CD14-positive monocyte (primary cell): Measurements from ENCODE around the gene RIT2. TPM values are rescaled to one million over a fixed set of nuclear protein-coding genes. Genes with fewer than 3 reads are reported as not detected.

ENCODE experiments used
- DNase-seq, 3 donors: peaks; one replicate each; pipeline ENCODE4 v3.0.0-alpha.2; 2011 to 2022
- H2AFZ ChIP-seq: 2 replicates; pipeline ENCODE4 v1.6.0; 2012; ENCODE audit warnings: mild to moderate bottlenecking, low read depth, low read length, inconsistent platforms; ENCODE audit not compliant: insufficient read depth, poor library complexity, severe bottlenecking
- H3K27ac ChIP-seq, 2 donors: 1 replicate in 1 of 2; 2 replicates in 1 of 2; pipeline ENCODE4 v1.5.1; 2012 to 2013; ENCODE audit warnings: low read length in 2 of 2, control low read depth in 1 of 2, inconsistent platforms in 1 of 2, low read depth in 1 of 2, mild to moderate bottlenecking in 1 of 2
- H3K27me3 ChIP-seq, 2 donors: one replicate each; pipeline versions ENCODE4 v1.6.0 to v1.6.1; 2011 to 2013; ENCODE audit warnings: low read length in 2 of 2; ENCODE audit not compliant: control insufficient read depth in 2 of 2, insufficient read depth in 2 of 2
- H3K36me3 ChIP-seq, 2 donors: replicated peaks in 1 of 2; 1 replicate in 1 of 2; 2 replicates in 1 of 2; pipeline versions ENCODE4 v1.5.1 to v1.6.1; 2012 to 2013; ENCODE audit warnings: low read length in 2 of 2, control low read depth in 1 of 2, inconsistent platforms in 1 of 2, mild to moderate bottlenecking in 1 of 2; ENCODE audit not compliant: insufficient read depth in 2 of 2, control insufficient read depth in 1 of 2
- H3K4me1 ChIP-seq, 2 donors: 1 replicate in 1 of 2; 2 replicates in 1 of 2; pipeline versions ENCODE4 v1.5.1 to v1.6.1; 2012 to 2013; ENCODE audit warnings: low read length in 2 of 2, control low read depth in 1 of 2, inconsistent platforms in 1 of 2, mild to moderate bottlenecking in 1 of 2, moderate library complexity in 1 of 2; ENCODE audit not compliant: insufficient read depth in 2 of 2, control insufficient read depth in 1 of 2
- H3K4me2 ChIP-seq: replicated peaks from 2 replicates; pipeline ENCODE3; 2012; ENCODE audit warnings: low read length, moderate library complexity, mild to moderate bottlenecking; ENCODE audit not compliant: poor library complexity, severe bottlenecking; ENCODE audit errors: extremely low read depth
- H3K4me3 ChIP-seq, 3 experiments: fragments of 200-600 bp in 1 of 3; sonication (generic) in 1 of 3; replicated peaks in 1 of 3; 1 replicate in 2 of 3; 2 replicates in 1 of 3; pipeline ENCODE4 v1.5.1; 2011 to 2013; ENCODE audit warnings: low read length in 3 of 3, mild to moderate bottlenecking in 3 of 3, control low read depth in 2 of 3, low read depth in 2 of 3, inconsistent platforms in 1 of 3, moderate library complexity in 1 of 3
- H3K79me2 ChIP-seq: 2 replicates; pipeline ENCODE4 v1.6.0; 2012; ENCODE audit warnings: mild to moderate bottlenecking, control low read depth, inconsistent platforms, low read length, moderate library complexity; ENCODE audit not compliant: insufficient read depth
- H3K9ac ChIP-seq: 2 replicates; pipeline ENCODE4 v1.6.0; 2017; ENCODE audit warnings: low read length, mild to moderate bottlenecking; ENCODE audit not compliant: insufficient read depth, poor library complexity, severe bottlenecking
- H3K9me3 ChIP-seq, 2 donors: replicated peaks in 1 of 2; 1 replicate in 1 of 2; 2 replicates in 1 of 2; pipeline versions ENCODE4 v1.5.1 to v1.6.1; 2012 to 2013; ENCODE audit warnings: low read length in 2 of 2, control low read depth in 1 of 2; ENCODE audit not compliant: control insufficient read depth in 1 of 2, insufficient read depth in 1 of 2
- H4K20me1 ChIP-seq: 2 replicates; pipeline ENCODE4 v1.6.0; 2012; ENCODE audit warnings: mild to moderate bottlenecking, low read length, control low read depth, moderate library complexity; ENCODE audit not compliant: insufficient read depth
- H3K27ac Mint-ChIP-seq, 7 donors: one replicate each; pipeline ENCODE4 v1.8.0; 2020; ENCODE audit warnings: mild to moderate bottlenecking in 7 of 7, mixed read lengths in 7 of 7, moderate library complexity in 6 of 7, inconsistent platforms in 2 of 7
- H3K27me3 Mint-ChIP-seq, 3 donors: one replicate each; pipeline ENCODE4 v1.8.0; 2021 to 2022; ENCODE audit warnings: low read depth in 3 of 3, mild to moderate bottlenecking in 3 of 3, mixed read lengths in 3 of 3, moderate library complexity in 3 of 3, inconsistent platforms in 1 of 3
- H3K36me3 Mint-ChIP-seq, 2 donors: one replicate each; pipeline ENCODE4 v1.8.0; 2020; ENCODE audit warnings: mixed read lengths in 2 of 2, inconsistent platforms in 1 of 2, mild to moderate bottlenecking in 1 of 2
- H3K4me1 Mint-ChIP-seq: one replicate; pipeline ENCODE4 v1.8.0; 2020; ENCODE audit warnings: mild to moderate bottlenecking, mixed read lengths
- H3K4me3 Mint-ChIP-seq, 2 donors: one replicate each; pipeline ENCODE4 v1.8.0; 2020; ENCODE audit warnings: mild to moderate bottlenecking in 2 of 2, mixed read lengths in 2 of 2, moderate library complexity in 1 of 2
- H3K9me3 Mint-ChIP-seq, 7 donors: one replicate each; pipeline ENCODE4 v1.8.0; 2020 to 2022; ENCODE audit warnings: mixed read lengths in 7 of 7, mild to moderate bottlenecking in 6 of 7, moderate library complexity in 6 of 7, inconsistent platforms in 2 of 7
- CTCF ChIP-seq: fragments of 200-600 bp; IDR thresholded peaks from one replicate; pipeline ENCODE4 v1.8.0; 2022; ENCODE audit warnings: antibody characterized with exemption, mild to moderate bottlenecking
- WGBS: methylation state at CpG from one replicate; pipeline ENCODE4 v1.1.5; 2013; ENCODE audit warnings: missing lambda C conversion rate; ENCODE audit not compliant: insufficient coverage; 5-methylcytosine and 5-hydroxymethylcytosine counted together
- intact Hi-C, 2 donors: fragments of 100-400 bp; cut with micrococcal nuclease; formaldehyde crosslinking; loops; one replicate each; pipeline versions ENCODE4 v1.15.0 to v1.15.1; 2023
- polyA plus RNA-seq, 3 donors: library from polyadenylated mRNA; depleted of rRNA in 1 of 3; unstranded in 2 of 3; stranded (reverse) in 1 of 3; fragments of 300-500 nt in 2 of 3; fragments of >200 nt in 1 of 3; fragmentation: Illumina TruSeq in 2 of 3; gene quantifications; 1 replicate in 2 of 3; 2 replicates in 1 of 3; pipeline ENCODE4 v1.2.3, GENCODE V29; 2012 to 2021

RIT2 gene
- polyA plus RNA-seq, 3 donors: not detected

- Histone ChIP-seq H3K27ac (no peak overlapping the region), H3K79me2 (no peaks in the 10 kb centered on the region), H2AFZ (no peak overlapping the region), H3K4me1 (no peaks in the 10 kb centered on the region), H3K36me3 (no peaks in the 10 kb centered on the region), H3K9ac (no peak overlapping the region), H3K27me3 (no peaks in the 10 kb centered on the region), H3K9me3 (no peaks in the 10 kb centered on the region), H3K4me3 (no peak overlapping the region), H3K4me2 (no peak overlapping the region), H4K20me1 (no peaks in the 10 kb centered on the region)
- H3K9me3 Mint-ChIP-seq: peaks cover 0 to 2% (median 0%) of the 10 kb centered on the region in 7 donors
- DNase-seq: no peak
- H3K36me3 Mint-ChIP-seq: no peaks in the 10 kb centered on the region
- no peak for TF ChIP-seq CTCF
- H3K4me3 Mint-ChIP-seq: no peak overlapping the region
- no peak overlapping the region for H3K27ac Mint-ChIP-seq
- H3K27me3 Mint-ChIP-seq: peaks cover 0 to 1% (median 0%) of the 10 kb centered on the region in 3 donors
- H3K4me1 Mint-ChIP-seq: no peaks in the 10 kb centered on the region
- WGBS: no CpG with 5 or more reads among the region's 1 CpG
- intact Hi-C loops: no loop called here
Observed at GRCh38 chr18:42760290-42760689, 355.2 kb downstream of the RIT2 start.

- Histone ChIP-seq H3K79me2 (no peaks in the 10 kb centered on the region), H3K9ac (no peak overlapping the region), H3K9me3 (no peaks in the 10 kb centered on the region), H3K4me3 (no peak overlapping the region), H3K27ac (no peak overlapping the region), H3K4me2 (no peak overlapping the region), H3K27me3 (no peaks in the 10 kb centered on the region), H3K36me3 (no peaks in the 10 kb centered on the region), H2AFZ (no peak overlapping the region), H3K4me1 (no peaks in the 10 kb centered on the region), H4K20me1 (no peaks in the 10 kb centered on the region)
- no peak for TF ChIP-seq CTCF
- H3K36me3 Mint-ChIP-seq: no peaks in the 10 kb centered on the region
- no CpG with 5 or more reads among the region's 2 CpGs for WGBS
- H3K4me3 Mint-ChIP-seq: no peak overlapping the region
- no peak for DNase-seq
- H3K27me3 Mint-ChIP-seq: no peaks in the 10 kb centered on the region
- H3K4me1 Mint-ChIP-seq: no peaks in the 10 kb centered on the region
- H3K9me3 Mint-ChIP-seq: peaks cover 0 to 2% (median 0%) of the 10 kb centered on the region in 7 donors
- H3K27ac Mint-ChIP-seq: no peak overlapping the region
- intact Hi-C loops: no loop called here
Observed at GRCh38 chr18:42758852-42759251, 356.6 kb downstream of the RIT2 start.
